IPS-20b (cell line): ENCODE results near the gene WASHC2C.
"Not testable (repeated sequence)": the region's sequence is repeated elsewhere in the genome, so short reads cannot be mapped to it uniquely, and the experiment has no call there.

Experiments
- H3K27ac ChIP-seq: one replicate; pipeline ENCODE4 v1.5.1; 2013; ENCODE audit warnings: low read length
- H3K27me3 ChIP-seq: 2 replicates; pipeline ENCODE4 v1.6.1; 2013; ENCODE audit warnings: mild to moderate bottlenecking, low read length, inconsistent platforms; ENCODE audit not compliant: insufficient read depth
- H3K36me3 ChIP-seq: 2 replicates; pipeline ENCODE4 v1.6.1; 2013; ENCODE audit warnings: low read depth, mild to moderate bottlenecking, inconsistent platforms, low read length, moderate library complexity; ENCODE audit not compliant: insufficient read depth
- H3K4me1 ChIP-seq: 2 replicates; pipeline ENCODE4 v1.6.1; 2013; ENCODE audit warnings: mild to moderate bottlenecking, control low read depth, inconsistent platforms, low read length, moderate library complexity; ENCODE audit not compliant: insufficient read depth
- H3K4me3 ChIP-seq: 2 replicates; pipeline ENCODE4 v1.5.1; 2013; ENCODE audit warnings: mild to moderate bottlenecking, low read length, inconsistent platforms
- H3K9ac ChIP-seq: 2 replicates; pipeline ENCODE4 v1.6.1; 2013; ENCODE audit warnings: low read depth, mild to moderate bottlenecking, inconsistent platforms, low read length, moderate library complexity
- H3K9me3 ChIP-seq: 2 replicates; pipeline ENCODE4 v1.6.1; 2013; ENCODE audit warnings: mild to moderate bottlenecking, low read depth, low read length, inconsistent platforms; ENCODE audit not compliant: insufficient read depth

The WASHC2C gene

DNA sequence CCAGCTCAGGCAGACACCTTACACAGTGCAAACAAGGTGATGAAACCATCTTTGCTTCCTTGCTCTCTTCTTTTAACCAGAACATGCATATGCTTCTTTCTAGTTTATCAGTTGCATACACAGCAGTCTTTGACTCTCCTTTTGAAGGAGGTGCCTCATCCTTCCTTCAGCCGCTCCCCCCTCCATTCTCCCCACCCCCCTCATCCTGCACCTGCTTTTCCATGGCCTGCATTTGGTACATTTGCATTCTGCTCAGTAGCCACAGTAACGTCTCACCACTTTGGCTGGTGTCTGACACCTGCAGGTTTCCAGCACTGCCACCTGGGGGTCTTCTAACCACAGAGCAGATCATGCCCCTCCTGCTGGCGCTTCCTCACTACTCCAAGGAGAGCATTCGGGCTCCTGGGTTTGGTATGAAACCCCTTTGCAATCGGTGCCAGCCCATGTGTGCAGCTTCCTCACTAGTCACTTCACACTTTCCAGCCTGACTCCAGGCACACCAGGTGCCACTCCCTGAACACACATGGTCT is 60.2 kb downstream of the WASHC2C start:
- H3K27me3 ChIP-seq, H3K9ac ChIP-seq, H3K4me3 ChIP-seq, H3K9me3 ChIP-seq, H3K4me1 ChIP-seq, H3K27ac ChIP-seq: not testable (repeated sequence)
- H3K36me3 ChIP-seq = peaks cover 15% of the 10 kb centered on the region; the same call in 1 of the 2 replicates

DNA sequence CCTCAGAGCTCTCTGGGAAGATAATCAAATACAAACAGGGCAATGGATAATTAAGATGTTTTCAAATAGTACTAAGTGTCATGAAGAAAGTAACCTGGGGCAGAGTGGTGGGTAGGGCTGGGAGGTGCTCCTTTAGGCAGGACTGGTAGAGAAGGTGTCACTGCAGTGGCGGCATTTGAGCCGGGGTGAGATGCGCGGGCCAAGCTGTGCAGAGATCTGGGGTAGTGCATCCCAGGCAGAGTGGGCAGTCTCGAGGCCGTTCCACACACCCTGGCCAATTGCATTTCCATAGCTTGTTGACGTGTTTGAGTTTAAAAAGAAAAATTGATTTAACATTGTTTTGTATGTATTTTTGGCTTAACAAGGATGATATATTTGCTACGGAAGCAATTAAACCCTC is 62.9 kb downstream of the WASHC2C start:
- H3K4me3 ChIP-seq, H3K9ac ChIP-seq, H3K27ac ChIP-seq, H3K9me3 ChIP-seq, H3K27me3 ChIP-seq, H3K4me1 ChIP-seq: not testable (repeated sequence)
- peaks cover 12% of the 10 kb centered on the region; the same call in 1 of the 2 replicates for H3K36me3 ChIP-seq

DNA sequence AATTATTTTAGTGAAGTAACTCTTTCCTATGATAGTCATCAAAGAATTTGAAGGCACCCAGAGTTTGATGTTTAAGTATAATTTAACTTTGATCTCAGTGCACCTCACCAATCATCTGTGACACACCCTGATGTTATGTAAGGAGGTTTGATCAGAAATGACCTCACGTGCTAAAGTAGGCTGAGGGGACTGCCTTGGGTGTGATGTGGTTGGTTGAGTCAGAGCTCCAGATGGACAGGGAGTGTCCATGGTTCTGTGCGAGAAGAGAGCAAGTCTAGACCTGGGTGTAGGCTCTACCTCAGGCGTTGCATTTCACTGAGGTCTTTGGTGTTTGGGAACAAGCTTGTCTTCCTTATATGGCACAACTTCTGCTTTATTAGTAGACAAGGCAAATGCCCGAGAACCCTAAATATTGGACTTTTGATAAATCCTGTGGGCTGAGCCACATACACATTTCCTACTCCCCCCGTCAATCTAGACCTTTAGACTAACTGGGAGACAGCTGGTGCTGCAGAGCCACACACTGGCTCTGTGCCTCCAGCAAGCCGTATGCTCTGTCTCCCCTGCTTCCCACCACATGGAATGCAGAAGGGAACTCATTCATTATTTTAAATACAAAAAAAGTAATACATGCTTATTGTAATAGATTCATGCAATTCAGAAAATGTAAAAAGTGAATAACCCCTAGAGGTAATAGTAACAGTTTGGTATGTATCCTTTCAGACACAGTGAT is 63.8 kb downstream of the WASHC2C start:
- not testable (repeated sequence) for H3K27ac ChIP-seq, H3K27me3 ChIP-seq, H3K36me3 ChIP-seq, H3K4me3 ChIP-seq, H3K9ac ChIP-seq, H3K9me3 ChIP-seq, H3K4me1 ChIP-seq

DNA sequence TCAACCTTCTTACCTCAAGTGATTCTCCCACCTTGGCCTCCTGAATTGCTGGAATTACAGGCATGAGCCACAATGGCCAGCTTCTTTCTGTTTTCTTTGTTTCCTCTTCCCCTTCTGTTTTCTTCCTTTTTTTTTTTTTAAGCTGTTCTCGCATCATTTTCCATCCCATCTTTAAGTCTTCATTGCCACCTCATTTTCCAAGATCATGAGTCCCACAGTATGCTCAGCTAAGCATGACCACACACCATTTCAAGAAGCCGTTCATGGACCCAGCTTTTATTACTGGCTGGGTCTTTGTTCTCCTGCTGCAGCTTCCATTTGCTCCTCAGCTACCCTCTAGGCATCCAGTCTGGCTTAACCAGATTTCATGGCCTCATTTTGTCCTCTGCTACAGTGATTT is 67.7 kb downstream of the WASHC2C start:
- H3K9me3 ChIP-seq, H3K4me3 ChIP-seq, H3K9ac ChIP-seq: not testable (repeated sequence)

DNA sequence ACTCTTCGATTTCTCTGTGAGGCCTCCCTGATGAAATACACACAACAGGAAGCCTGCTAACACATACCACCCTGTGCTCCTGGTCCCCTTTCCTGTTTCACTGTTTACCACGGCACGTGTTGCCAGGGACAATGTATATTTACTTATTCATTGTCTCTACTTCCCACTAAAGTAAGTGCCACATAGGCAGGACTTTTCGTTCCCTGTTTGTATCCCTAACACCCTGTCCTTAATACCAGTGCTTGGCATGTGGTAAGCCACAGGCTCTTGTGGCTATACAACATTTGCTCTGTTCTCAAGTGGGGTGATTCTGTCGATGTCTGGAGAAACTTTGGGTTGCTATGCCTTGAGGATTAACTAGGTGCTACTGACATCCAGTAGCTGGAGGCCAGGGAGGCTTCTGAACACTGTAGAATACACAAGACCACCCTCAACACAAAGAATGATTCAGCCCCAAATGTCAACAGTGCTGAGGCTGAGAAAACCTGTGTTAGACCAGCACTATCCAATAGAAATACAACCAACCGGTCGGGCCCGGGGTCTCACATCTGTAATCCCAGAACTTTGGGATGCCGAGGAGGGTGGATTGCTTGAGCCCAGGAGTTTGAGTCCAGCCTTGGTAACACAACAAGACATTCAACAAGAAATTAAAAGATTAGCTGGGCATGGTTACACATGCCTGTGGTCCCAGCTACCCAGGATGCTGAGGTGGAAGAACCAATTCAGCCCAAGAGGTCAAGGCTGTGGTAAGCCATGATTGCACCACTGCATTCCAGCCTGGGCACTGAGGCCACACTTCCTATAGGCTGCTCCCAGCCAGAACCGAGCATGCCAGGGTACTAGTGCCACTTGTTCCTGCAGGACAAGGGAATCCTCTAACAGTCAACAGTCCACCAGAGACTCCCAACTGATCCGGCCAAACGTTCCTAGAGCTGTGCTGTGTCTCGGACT is 76.3 kb downstream of the WASHC2C start:
- H3K27ac ChIP-seq, H3K9ac ChIP-seq, H3K36me3 ChIP-seq, H3K9me3 ChIP-seq, H3K4me1 ChIP-seq, H3K27me3 ChIP-seq, H3K4me3 ChIP-seq: not testable (repeated sequence)

More for the DNA sequence above, 67.7 kb downstream of the WASHC2C start:
- H3K4me1 ChIP-seq, H3K36me3 ChIP-seq, H3K27me3 ChIP-seq, H3K27ac ChIP-seq: not testable (repeated sequence)

DNA sequence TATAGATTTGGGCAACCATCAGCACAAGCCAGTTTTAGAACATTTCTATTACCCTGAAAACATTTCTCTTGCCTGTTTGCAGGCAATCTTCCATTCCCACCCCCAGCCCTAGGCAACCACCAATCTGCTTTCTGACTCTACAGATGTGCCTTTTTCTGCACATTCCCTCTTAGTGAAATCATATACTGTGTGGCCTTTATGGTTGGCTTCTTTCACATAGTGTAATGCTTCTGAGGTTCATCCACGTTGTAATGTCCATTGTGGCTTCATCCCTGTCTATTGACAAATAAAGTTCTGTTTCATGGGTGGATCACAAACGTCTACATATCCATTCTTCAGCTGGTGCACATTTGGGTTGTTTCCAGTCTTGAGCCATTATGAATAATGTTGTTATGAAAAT is 77.9 kb downstream of the WASHC2C start:
- H3K27me3 ChIP-seq, H3K27ac ChIP-seq, H3K4me3 ChIP-seq, H3K36me3 ChIP-seq, H3K4me1 ChIP-seq, H3K9me3 ChIP-seq, H3K9ac ChIP-seq: not testable (repeated sequence)

DNA sequence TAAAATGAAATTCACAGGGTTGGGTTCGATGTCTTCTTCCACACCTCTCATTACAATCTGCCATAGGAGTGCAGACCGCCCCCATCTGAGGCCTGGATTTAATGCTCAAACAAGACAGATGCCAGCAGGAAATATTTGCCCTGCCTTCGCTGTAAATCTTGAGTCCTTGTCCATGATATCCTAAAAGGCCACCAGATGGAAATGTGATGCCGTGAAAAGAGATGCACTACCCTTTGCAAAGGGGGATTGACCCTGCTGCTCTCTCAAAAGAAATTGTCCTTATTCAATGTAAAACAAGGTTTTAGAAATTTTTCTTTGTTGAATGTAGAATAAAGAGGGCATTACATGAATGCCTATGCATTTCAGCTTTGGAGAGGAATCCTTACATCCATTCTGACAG is 82.8 kb downstream of the WASHC2C start:
- no peaks in the 10 kb centered on the region for H3K9me3 ChIP-seq
- H3K4me3 ChIP-seq = no peak overlapping the region
- H3K27ac ChIP-seq = no peak overlapping the region
- no peak overlapping the region for H3K9ac ChIP-seq
- no peaks in the 10 kb centered on the region for H3K4me1 ChIP-seq
- H3K27me3 ChIP-seq = no peaks in the 10 kb centered on the region
- H3K36me3 ChIP-seq = no peaks in the 10 kb centered on the region

DNA sequence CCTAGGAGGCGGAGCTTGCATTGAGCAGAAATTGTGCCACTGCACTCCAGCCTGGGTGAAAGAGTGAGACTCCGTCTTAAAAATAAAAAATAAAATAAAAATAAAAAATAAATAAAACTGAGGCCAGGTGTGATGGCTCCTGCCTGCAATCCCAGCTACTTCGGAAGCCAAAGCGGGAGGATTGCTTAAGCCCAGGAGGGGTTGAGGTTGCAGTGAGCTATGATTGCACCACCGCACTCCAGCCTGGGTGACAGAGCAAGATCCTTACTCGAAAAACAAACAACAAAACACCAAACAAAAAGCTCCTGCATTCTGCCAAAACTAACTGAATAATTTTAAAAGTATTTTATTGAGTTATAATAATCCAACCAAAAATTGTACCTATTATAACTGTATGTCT is 84.0 kb downstream of the WASHC2C start:
- Histone ChIP-seq H3K4me1 (no peaks in the 10 kb centered on the region), H3K9ac (no peak overlapping the region), H3K4me3 (no peak overlapping the region), H3K9me3 (no peaks in the 10 kb centered on the region), H3K27me3 (no peaks in the 10 kb centered on the region), H3K36me3 (no peaks in the 10 kb centered on the region), H3K27ac (no peak overlapping the region)

DNA sequence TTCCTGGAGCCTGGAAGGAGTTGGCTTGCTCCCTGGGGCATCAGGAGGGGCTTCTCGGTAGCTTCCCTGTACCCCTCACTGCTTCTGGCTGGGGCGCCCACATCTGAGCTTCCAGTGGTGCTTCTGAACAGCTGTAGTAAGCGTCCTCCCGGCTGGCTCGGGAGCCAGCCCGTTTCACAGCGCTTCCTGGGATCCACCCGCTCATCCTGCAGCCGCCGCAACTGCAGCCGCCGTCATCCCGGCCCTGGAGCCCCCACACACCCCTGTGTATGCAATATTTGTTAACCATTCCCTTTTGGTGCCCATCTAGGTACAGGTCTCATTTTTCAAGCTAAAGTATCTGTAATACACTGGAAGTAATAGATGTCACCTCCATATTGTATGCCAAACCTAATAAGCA is 85.9 kb downstream of the WASHC2C start:
- H3K4me1 ChIP-seq, H3K9me3 ChIP-seq, H3K9ac ChIP-seq, H3K36me3 ChIP-seq, H3K27ac ChIP-seq, H3K27me3 ChIP-seq, H3K4me3 ChIP-seq: not testable (repeated sequence)

DNA sequence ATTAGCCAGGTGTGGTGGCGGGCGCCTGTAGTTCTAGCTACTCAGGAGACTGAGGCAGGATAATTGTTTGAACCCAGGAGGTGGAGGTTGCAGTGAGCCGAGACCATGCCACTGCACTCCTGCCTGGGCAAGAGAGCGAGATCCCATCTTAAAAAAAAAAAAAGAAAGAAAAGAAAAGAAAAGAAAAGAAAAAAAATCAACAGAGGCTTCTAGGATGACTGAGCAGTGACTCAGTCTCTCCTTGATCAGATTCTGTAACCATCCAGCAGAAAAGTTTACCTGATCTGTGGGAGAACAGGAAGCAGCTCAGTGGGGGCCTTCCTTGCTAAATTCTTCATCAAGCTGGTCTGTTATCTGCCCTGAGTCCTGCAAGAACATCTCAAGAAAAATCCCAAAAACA is 87.1 kb downstream of the WASHC2C start:
- not testable (repeated sequence) for H3K9ac ChIP-seq, H3K4me1 ChIP-seq, H3K4me3 ChIP-seq, H3K27ac ChIP-seq, H3K27me3 ChIP-seq, H3K36me3 ChIP-seq
- H3K9me3 ChIP-seq = peaks cover 11% of the 10 kb centered on the region; the same call in 1 of the 2 replicates

DNA sequence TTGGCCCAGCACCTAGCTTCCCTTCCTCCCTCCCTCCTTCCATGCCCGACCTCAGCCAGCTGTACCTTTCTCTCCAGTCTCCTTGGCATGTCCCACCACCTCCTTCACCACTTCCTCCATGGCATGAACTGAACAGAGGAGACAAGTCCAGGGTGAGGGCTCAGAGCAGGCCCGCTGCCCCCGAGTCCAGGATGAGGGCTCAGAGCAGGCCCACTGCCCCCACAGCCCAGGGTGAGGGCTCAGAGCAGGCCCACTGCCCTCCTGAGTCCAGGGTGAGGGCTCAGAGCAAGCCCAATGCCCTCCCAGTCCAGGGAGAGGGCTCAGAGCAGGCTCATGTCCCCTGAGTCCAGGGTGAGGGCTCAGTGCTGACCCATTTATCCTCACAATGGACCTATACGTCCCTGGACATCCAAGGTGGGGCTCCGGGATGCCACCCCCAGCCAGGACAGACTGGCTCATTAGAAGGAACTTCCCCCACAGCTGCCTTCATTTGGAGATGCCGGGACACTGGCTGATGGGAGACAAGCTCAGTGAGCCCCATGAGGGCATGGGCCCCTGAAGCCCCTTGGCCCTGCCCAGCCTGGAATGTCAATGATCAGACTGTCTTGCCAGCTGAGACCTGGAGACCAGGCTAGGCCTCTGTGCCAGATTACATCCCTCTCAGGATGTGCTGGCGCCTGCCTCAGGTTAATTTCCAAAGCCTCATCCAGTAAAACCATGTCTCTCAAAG is 90.2 kb downstream of the WASHC2C start:
- Histone ChIP-seq H3K27me3 (no peaks in the 10 kb centered on the region), H3K9me3 (peaks cover 11% of the 10 kb centered on the region; the same call in 1 of the 2 replicates), H3K4me1 (no peaks in the 10 kb centered on the region), H3K9ac (no peak overlapping the region), H3K36me3 (no peaks in the 10 kb centered on the region), H3K27ac (no peak overlapping the region), H3K4me3 (no peak overlapping the region)
